Measurements from ENCODE around the gene MPZL1.
"Not testable (repeated sequence)": the region's sequence is repeated elsewhere in the genome, so short reads cannot be mapped to it uniquely, and the experiment has no call there.

Gene MPZL1

DNA sequence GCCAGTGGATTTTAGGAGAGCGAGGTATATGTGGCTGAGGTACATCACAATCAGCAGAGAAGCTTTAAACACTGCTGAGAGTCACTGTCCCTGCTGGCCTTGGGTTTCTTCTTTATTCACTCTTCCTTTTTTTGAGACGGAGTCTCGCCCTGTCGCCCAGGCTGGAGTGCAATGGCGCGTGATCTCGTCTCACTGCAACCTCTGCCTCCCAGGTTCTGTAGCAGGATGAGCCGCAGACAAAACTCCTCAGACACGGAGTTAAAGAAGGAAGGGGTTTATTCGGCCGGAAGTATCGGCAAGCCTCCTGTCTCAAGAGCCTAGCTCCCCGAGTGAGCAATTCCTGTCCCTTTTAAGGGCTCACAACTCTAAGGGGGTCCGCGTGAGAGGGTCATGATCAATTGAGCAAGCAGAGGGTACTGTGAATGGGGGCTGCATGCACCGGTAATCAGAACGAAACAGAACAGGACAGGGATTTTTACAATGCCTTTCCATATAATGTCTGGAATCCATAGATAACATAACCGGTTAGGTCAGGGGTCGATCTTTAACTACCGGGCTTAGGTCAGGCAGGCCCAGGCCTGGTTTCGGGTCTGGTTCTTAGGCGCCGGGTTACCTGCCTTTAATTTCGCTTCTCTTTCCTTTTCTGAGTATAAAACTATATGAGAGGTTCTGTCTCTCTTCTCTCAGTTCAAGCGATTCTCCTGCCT lies 1.9 kb upstream of the MPZL1 start:
- not testable (repeated sequence) for DNase-seq

- no peak for DNase-seq
Observed at GRCh38 chr1:167720965-167721616, 691 bp upstream of the MPZL1 start.

- DNase-seq: no peak
Observed at GRCh38 chr1:167722152-167722869, 529 bp downstream of the MPZL1 start.

GRCh38 chr1:167722870-167723251 lies 1.1 kb downstream of the MPZL1 start:
- DNase-seq: no peak

GRCh38 chr1:167723707-167724323 lies 2.0 kb downstream of the MPZL1 start:
- no peak for DNase-seq

DNA sequence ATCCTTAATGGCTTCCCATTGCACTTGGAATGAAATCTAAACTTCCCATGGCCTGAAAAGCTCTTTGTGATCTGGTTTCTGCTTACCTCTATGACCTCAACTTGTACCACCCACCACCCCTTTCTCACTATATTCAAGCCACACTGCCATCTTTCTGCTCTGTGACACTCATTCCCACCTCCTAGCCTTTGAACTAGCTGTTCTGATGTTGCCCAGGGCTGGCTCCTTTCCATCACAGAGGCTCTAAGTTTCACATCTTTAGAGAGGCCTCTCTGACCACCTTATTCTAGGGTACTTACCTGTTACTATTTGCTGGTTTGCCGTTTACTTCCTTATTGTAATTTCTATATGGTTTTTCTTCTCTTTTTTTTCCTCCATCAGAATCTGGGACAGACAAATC lies 4.2 kb downstream of the MPZL1 start:
- no peak for DNase-seq

GRCh38 chr1:167728818-167729410 lies 7.1 kb downstream of the MPZL1 start:
- no peak for DNase-seq

- no peak for DNase-seq
Observed at GRCh38 chr1:167734227-167734626, 12.4 kb downstream of the MPZL1 start.

DNA sequence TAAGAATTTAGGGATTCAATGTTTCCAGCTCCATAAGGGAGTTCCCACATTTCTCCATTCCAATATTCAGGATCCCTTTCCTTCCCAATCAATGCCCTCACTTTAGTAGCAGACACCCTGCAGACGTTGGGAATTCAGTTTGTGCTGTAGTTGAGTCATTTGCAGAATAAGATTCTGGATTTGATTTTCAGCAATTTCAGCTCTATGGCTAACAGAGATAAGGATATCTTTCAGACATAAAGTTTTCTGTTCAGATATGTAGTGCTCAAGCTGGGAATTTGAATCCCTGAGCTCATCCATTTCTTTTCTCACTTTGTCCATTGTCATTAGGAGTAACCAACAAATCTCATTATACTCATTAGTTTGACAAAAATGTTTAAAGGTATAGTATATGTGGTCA lies 13.1 kb downstream of the MPZL1 start:
- no peak for DNase-seq

DNA sequence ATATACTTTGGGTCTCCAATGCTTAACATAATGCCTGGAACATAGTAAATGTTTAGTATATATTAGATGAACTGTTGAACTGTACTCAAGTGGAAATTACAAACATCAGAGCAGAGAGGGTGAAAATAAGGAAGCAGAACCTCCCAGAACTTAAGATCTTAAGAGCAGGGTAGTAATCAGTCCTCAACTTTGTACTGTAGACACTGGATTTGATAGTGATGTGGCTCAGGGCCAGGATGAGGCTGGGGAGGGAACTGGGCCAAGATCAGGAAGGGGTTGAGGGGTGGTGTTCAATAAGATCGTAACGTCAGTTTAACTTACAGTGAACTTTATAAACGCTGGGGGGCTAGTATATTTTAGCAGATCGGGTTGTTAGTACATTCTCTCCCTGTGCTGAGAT lies 15.4 kb downstream of the MPZL1 start:
- no peak for DNase-seq

GRCh38 chr1:167738158-167738557 lies 16.4 kb downstream of the MPZL1 start:
- DNase-seq: no peak

DNA sequence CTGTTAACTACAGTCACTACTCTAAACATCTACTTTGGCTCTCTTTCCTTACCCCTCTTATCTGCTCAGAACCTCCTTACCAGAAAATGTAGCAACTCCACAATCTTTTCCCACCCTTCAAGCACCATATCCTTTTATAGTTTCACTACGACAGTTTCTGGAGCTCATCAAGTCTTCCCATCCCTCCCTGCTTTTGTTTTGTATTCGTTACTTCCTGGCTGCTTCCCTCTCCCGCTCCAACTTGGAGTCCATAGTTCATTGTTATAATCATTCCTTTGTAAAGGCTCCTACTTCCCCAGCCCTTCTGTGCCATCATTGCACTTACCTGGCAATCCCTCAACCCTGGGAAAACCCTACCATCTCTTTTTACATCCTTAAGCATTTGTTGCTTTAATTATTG lies 18.0 kb downstream of the MPZL1 start:
- no peak for DNase-seq

DNA sequence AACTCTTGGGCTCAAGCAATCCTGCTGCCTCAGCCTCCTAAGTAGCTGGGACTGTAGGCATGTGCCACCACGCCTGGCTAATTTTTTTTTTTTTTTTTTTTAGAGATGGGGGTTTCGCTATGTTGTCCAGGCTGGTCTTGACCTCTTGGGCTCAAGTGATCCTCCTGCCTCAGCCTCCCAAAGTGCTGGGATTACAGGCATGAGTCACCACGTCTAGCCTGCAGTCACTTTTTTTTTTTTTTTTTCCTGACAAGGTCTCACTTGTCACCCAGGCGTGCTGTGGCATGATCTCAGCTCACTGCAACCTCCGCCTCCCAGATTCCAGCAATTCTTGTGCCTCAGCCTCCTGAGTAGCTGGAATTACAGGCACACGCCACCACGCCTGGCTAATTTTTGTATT lies 19.3 kb downstream of the MPZL1 start:
- DNase-seq: not testable (repeated sequence)

DNA sequence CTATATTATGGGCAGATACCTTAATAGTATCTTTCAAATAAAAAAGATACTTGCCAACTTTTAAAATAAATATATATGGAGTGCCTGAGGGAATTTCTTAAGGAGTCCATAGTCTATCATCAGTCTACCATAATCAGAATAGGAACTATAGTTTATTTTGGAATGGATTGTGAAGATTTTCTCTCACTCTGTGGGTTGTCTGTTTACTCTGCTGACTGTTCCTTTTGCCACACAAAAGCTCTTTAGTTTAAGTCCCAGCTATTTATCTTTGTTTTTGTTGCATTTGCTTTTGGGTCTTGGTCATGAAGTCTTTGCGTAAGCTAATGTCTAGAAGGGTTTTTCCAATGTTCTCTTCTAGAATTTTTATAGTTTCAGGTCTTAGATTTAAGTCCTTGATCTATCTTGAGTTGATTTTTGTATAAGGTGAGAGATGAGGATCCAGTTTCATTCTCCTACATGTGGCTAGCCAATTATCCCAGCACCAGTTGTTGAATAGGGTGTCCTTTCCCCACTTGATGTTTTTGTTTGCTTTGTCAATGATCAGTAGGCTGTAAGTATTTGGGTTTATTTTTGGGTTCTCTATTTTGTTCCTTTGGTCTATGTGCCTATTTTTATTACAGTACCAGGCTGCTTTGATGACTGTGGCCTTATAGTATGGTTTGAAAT lies 20.7 kb downstream of the MPZL1 start:
- not testable (repeated sequence) for DNase-seq

- no peak for DNase-seq
Observed at GRCh38 chr1:167744901-167745300, 23.1 kb downstream of the MPZL1 start.

- DNase-seq: no peak
Observed at GRCh38 chr1:167746013-167746672, 24.4 kb downstream of the MPZL1 start.

GRCh38 chr1:167746988-167747655 lies 25.3 kb downstream of the MPZL1 start:
- no peak for DNase-seq

- DNase-seq: no peak
Observed at GRCh38 chr1:167747988-167748387, 26.2 kb downstream of the MPZL1 start.

- DNase-seq: no peak
Observed at GRCh38 chr1:167748906-167749305, 27.1 kb downstream of the MPZL1 start.

GRCh38 chr1:167749741-167750140 lies 28.0 kb downstream of the MPZL1 start:
- DNase-seq: no peak

GRCh38 chr1:167750641-167751040 lies 28.9 kb downstream of the MPZL1 start:
- no peak for DNase-seq

DNA sequence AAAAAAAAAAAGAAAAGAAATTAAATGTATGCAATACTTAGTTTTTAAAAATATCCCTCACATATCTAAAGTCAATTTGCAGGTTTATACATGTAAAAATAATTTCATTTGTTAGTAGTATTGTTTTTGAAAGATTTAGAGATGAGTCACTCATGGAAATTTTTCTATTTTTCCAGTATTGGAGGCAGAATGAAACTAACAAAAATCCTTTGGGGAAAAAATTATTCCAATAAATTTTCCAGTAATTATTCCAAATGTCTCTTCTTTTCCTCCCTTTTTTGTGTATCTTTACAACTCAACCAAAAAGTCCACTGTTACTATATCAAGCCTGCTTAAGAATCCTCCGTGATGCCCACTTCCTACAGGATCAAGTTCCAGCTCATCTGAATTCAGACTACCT lies 29.9 kb downstream of the MPZL1 start:
- DNase-seq: no peak

Measured in CD4-positive, alpha-beta T cell treated with Interleukin-4 for 4 hours (primary cell).